Glutamatergic neuron (in vitro differentiated cells): ENCODE results near the gene IGFL2. TPM values are rescaled to one million over a fixed set of nuclear protein-coding genes. Genes with fewer than 3 reads are reported as not detected.

ENCODE experiments used
- DNase-seq: peaks from one replicate; pipeline ENCODE4 v3.0.0; 2022
- H3K27ac Mint-ChIP-seq: one replicate; pipeline ENCODE4 v1.8.0; 2020; ENCODE audit warnings: mild to moderate bottlenecking, mixed read lengths, inconsistent platforms; ENCODE audit not compliant: unreplicated experiment
- H3K27me3 Mint-ChIP-seq: one replicate; pipeline ENCODE4 v1.8.0; 2020; ENCODE audit warnings: mild to moderate bottlenecking, moderate library complexity, mixed read lengths, inconsistent platforms; ENCODE audit not compliant: unreplicated experiment
- H3K36me3 Mint-ChIP-seq: one replicate; pipeline ENCODE4 v1.8.0; 2020; ENCODE audit warnings: mild to moderate bottlenecking, mixed read lengths, inconsistent platforms; ENCODE audit not compliant: unreplicated experiment
- H3K4me1 Mint-ChIP-seq: one replicate; pipeline ENCODE4 v1.8.0; 2020; ENCODE audit warnings: mild to moderate bottlenecking, low read depth, mixed read lengths, inconsistent platforms; ENCODE audit not compliant: unreplicated experiment
- H3K4me3 Mint-ChIP-seq: one replicate; pipeline ENCODE4 v1.8.0; 2020; ENCODE audit warnings: mild to moderate bottlenecking, mixed read lengths, inconsistent platforms; ENCODE audit not compliant: unreplicated experiment
- H3K9me3 Mint-ChIP-seq: one replicate; pipeline ENCODE4 v1.8.0; 2020; ENCODE audit warnings: mild to moderate bottlenecking, moderate library complexity, mixed read lengths, inconsistent platforms; ENCODE audit not compliant: unreplicated experiment
- CTCF ChIP-seq: fragments of 200-600 bp; sonication (generic); IDR thresholded peaks from one replicate; pipeline ENCODE4 v1.5.0; 2021; ENCODE audit not compliant: partially characterized antibody, unreplicated experiment
- total RNA-seq: library from RNA; stranded (reverse); fragmentation: NEBNext Ultra II Directional; extraction: Animal tissue kit (Norgen Biotek cat#: 25700); gene quantifications from one replicate; pipeline ENCODE4 v1.2.1, GENCODE V29; 2021; ENCODE audit not compliant: unreplicated experiment

The IGFL2 gene
- total RNA-seq, 1 donor from 2014 or later: not detected

- Mint-ChIP-seq H3K27me3 (peaks cover 3% of the 10 kb centered on the region), H3K4me1 (peaks cover 3% of the 10 kb centered on the region), H3K27ac (no peak overlapping the region), H3K9me3 (peaks cover 6% of the 10 kb centered on the region), H3K4me3 (no peak overlapping the region), H3K36me3 (peaks cover 14% of the 10 kb centered on the region)
- TF ChIP-seq CTCF: no peak
- DNase-seq: no peak
Observed at GRCh38 chr19:46202872-46203860, 55.1 kb downstream of the IGFL2 start.

DNA sequence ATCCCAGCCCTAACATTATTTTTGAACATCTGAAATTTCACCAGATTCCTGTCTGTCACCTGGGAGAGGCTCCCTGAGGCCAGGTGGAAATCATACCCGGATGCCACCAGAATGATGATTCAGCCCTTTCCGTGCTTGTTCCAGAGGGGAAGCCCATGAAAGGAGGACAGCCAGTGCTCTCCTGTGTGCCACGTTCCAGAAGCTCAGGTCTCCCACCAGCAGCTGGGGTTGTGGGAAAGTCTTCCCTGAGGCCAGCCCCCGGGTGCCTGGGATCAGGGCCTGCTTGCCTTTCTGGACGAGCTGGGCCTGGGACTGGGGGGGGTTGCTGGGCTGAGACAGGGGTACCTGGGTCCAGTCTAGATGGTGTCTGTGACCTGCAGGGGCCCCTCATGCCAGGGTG, 56.0 kb downstream of the IGFL2 start:
- Mint-ChIP-seq H3K36me3 (peaks cover 14% of the 10 kb centered on the region), H3K9me3 (peaks cover 4% of the 10 kb centered on the region), H3K4me1 (peaks cover 7% of the 10 kb centered on the region), H3K27me3 (peaks cover 3% of the 10 kb centered on the region), H3K27ac (no peak overlapping the region), H3K4me3 (no peak overlapping the region)
- no peak for DNase-seq
- no peak for TF ChIP-seq CTCF

- Mint-ChIP-seq H3K4me3 (no peak overlapping the region), H3K9me3 (peaks cover 3% of the 10 kb centered on the region), H3K27ac (no peak overlapping the region), H3K36me3 (peaks cover 14% of the 10 kb centered on the region), H3K27me3 (peaks cover 3% of the 10 kb centered on the region), H3K4me1 (peaks cover 7% of the 10 kb centered on the region)
- DNase-seq: no peak
- TF ChIP-seq CTCF: no peak
Observed at GRCh38 chr19:46205183-46205984, 57.3 kb downstream of the IGFL2 start.

DNA sequence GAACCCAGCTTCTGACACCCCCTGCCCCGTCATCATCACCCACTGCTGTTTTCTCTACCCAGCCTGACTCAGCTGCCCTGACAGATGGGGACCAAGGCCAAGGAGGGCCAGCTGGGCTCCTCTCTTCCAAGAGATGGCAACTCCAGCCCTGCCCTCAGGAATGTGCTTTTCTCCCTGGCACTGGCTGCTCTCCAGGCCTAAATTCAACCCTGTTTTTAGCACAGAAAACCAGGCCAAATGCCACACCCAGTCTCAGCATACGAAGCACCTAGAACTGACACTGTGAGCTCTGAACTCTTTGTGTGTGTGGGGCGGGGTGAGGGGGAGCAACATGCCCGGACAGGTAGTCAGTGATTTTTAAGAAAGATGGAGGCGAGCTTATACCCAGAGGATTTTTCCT, 58.1 kb downstream of the IGFL2 start:
- Mint-ChIP-seq H3K4me3 (no peak overlapping the region), H3K9me3 (peaks cover 3% of the 10 kb centered on the region), H3K27ac (no peak overlapping the region), H3K36me3 (peaks cover 14% of the 10 kb centered on the region), H3K4me1 (peaks cover 7% of the 10 kb centered on the region), H3K27me3 (no peaks in the 10 kb centered on the region)
- no peak for DNase-seq
- no peak for TF ChIP-seq CTCF
